ENCODE measurements around the gene CNTN5.

The CNTN5 gene

DNA sequence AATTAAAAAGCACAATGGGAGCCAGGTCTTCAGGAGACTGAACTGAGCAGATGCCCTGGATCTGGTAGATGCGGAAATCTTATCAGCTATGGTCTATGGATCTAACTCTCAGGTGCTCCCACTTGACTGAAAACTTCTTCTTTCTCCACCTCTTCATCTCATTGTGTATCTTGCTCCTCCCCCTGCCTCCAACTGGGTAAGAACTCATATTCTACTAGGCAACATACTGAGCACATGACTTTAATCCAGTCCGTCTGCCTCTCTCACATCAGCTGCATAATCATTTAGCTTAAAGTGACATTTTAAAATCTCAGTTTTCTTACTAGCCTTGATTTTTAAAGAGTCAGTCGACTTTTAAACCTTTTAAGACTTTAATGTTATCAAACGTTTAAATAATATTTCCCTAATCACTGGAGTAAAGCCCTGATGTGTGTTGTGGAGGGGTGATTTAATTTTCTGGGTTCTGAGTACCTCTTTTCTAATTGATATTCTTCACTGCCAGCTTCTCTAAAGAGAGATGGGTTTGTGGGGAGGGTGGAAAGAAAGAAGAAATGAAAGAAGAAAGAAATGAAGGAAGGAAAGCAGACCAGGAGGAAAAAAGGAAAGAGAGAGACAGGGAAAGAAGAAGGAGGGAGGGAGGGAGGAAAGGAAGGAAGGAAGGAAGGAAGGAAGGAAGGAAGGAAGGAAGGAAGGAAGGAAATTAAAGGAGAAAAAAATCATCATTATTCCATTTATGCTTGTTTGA, 1073.5 kb downstream of the CNTN5 start:
- DNase-seq (ENCODE audit: low spot score) = no peak

DNA sequence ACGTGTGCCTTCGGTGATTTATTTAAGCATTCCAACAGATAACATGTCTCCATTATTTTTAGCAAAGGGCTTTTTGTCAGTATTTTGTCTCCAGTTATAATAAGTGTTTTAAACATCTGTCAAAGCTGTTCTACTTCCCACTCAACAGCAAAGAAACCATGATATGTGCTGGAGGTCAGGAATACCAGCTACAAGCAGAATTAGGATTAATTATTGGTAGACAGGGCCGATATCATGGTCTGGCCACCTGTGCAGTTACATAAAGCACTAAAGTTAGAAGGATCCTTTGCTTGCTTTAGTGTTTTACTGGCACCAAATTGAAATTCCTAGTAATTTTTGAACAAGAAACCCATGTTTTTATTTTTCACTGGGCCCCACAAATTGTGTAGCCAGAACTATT, 1075.1 kb downstream of the CNTN5 start:
- DNase-seq (ENCODE audit: low spot score) = no peak

DNA sequence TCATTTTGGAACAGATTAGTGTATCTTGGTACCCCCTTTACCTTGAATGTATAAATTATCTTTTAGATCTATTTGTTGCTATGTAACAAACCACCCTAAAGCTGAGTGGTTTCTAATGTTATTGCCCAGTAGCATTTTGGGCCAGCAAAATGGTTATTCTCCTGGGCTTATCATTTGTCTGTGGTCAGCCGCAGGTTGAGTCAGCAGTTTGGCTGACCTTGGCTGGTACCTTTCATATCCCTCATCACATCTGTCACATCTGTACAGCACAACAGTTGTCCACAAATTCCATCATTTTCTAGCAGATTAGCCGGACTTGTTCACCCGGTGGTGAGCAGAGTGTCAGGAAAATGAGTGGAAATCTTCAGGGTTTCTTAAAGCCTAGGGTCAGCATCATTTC, 1077.8 kb downstream of the CNTN5 start:
- no peak for DNase-seq (ENCODE audit: low spot score)

DNA sequence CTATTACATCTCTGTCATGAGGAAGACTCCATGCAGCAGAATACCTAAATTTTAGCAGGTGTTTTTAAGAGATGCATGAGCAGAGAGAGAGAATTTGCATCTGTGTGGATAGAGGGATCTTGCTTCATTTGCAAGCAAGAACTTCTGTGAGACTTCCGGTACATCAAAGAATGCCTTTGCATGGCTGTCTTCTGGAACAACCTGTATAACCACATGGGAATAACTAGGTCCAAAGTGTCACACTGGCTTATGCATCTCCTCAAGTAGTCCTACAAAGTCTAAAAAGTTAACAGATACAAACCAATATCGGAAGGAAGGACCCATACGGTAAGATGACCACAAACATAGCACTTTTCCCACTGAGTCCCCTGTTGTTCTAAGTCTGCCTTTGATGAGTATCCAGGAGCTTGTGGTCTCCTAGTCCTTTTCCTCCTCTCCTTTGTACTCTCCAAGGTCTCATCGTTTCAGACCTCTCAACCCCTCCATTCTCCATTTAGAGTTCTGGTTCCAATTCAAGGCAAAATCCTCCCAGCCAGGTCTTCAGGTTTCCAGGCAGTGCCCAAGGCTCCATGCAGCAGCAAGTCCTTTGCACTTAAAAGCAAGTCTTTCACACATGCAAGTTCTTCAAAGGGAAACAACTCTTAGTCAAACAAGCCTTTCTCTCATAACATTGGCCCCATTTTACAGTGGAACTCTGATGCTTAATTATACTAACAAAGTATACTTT, 1084.7 kb downstream of the CNTN5 start:
- DNase-seq (ENCODE audit: low spot score) = no peak

DNA sequence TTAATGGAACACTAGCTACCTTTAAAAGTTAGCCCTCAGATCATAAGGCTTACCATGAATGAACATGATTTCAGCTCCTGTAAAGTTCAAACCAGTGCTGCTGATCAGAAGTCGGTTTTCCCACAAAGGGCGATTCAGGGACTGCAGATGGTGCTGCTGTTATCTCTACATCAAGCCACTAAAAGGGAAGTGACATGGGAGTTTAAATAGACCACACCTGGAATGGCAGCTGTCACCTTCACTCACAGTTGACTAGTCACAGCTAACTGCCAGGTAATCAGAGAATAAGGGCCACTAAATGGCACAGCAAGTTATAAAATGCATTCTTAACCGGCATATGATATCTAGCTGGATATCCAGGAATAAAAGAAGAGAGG, 1085.2 kb downstream of the CNTN5 start:
- no peak for DNase-seq (ENCODE audit: low spot score)

DNA sequence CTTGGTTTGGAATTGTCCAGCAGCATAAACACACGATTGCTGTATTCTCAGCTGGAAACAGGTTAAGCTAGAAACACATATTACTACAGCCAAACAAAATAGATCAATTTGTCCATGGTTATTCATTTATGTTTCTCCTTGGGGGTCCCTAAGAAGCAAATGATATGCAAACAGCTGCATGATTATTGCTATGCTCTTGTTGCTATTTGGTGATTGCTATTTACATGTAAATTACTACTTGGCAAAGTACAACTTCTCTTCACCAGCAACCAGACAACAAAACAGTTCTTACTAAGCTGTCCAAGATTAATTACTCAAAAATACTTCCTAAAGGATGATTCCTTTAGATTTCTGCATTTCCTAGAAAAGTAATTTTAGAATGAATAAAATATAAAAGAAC, 1098.4 kb downstream of the CNTN5 start:
- no peak for DNase-seq (ENCODE audit: low spot score)

DNA sequence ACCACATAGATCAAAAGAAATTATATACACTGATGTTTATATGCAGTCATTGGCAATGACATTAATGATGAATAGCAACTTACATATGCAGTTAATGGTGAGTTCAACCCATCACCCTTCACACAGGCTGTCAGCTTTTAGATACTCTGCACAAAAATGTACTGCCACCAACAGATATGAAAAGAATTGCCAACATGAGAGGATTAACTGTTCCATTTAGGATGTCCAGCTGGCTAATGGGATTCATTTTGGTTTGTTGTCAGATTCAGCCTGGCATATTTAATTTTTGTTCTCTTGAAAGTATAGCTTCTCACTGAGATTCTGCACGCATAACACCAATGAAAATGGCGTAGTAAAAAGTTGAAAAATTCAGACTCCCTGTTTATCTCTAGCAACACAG, 1112.4 kb downstream of the CNTN5 start:
- no peak for DNase-seq (ENCODE audit: low spot score)

DNA sequence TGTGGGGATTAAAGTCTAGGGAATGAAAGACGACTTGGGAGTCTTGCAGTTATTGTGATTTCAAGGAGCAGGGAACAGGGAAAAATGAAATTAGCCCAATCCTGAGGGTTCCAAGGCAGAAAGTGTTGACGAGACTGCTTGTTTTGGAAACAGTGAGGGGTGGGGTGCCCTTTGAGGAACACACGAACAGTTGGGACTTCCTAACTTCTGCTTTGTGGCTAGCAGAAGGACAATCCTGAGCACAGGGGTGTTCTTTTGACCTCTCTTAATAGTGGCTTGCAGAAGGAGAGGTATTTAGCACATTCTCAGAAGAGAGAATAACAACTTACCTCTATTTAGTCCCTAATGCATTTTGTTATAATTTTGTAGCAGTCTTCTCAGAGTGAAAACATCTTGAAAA, 1120.5 kb downstream of the CNTN5 start:
- DNase-seq (ENCODE audit: low spot score) = no peak

DNA sequence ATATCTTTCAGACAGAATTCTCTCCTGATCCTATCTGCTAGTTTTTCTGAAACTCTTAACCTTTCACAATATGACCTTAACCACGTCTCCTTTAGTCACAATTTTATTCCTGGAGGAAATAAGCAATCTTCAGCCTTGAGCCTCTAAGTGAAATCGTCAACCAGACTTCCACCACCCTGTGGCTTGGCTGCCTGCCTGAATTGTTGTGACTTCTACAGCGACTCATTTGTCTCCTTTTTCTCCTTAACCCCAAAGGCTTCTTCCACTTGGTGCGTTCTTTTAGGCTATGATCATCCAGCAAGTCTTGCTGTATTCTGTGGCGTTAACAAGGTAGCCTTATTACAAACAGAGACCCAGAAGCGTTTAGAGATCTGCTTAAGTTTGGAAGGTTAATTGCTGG, 1131.2 kb downstream of the CNTN5 start:
- no peak for DNase-seq (ENCODE audit: low spot score)

DNA sequence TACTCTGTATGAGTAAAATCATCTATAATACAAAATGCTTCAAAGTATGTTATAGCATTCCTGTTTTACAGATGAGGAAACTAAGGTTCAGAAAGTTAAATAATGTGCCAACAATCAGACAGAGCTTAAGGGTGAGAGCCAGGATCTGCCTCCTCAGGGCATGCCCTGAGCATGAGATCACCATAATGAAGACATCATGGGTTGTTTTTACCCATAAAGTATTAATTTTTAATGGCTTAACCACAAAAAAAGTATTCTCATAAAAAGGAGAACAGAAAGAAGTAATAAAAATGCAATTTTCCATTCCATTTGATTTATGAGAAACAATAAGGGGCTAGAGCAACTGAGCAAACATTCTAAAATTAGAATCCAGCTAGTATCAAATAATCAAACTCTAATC, 1132.0 kb downstream of the CNTN5 start:
- DNase-seq (ENCODE audit: low spot score) = no peak

DNA sequence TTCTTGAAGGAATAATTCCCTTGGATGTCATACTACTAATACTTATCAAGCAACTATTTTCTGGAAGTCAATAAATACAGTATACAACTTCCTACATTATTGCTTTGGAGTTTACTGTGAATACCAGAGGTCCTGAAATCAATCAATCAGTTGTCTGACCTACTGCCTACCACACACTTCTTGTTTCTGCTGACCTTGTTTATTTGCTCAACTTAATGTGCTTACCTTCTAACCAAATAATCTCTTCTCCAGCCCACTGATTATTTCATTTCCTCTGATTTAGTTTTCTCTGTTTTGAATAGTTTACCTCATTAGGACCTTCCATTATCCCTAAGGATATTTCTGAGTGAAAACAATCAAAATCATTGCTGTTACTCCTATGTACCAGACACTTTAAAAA, 1142.7 kb downstream of the CNTN5 start:
- DNase-seq (ENCODE audit: low spot score) = no peak

DNA sequence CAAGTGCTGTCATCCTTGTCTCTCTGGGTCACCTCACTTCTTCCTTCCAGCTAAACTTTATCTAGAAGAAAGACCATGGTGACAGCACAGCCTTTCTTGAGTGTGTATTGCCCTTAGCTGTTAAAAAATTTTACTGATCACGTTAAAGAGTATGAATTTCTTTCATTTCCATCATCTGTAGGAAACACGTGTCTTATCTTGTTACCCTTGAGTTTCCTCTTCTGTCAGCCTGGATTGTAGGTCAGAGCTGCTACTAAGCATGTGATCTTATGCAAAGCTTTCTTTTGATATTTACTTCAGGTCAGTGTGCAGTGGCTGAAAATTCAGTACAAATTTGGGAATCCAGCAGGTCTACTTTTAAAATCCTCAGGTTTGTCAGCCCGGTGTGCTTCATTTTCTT, 1154.1 kb downstream of the CNTN5 start:
- no peak for DNase-seq (ENCODE audit: low spot score)

DNA sequence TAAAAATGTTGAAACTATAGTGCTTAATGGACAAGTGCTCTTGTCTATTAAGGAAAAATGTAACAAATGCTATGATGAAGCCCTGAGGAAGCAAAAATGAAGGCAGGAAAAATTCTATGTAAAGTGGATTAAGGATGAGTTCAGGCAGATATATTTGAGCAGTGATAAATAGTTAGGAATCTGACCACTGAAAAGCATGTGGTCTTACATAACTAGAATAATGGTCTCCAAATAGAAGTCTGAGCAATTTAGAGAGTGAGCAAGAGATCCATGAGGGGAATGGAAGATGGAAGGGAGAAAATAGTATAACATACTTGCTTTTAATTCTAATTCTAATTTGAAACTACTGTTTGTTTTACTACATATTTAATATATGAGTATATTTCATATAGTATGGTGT, 1155.7 kb downstream of the CNTN5 start:
- no peak for DNase-seq (ENCODE audit: low spot score)

DNA sequence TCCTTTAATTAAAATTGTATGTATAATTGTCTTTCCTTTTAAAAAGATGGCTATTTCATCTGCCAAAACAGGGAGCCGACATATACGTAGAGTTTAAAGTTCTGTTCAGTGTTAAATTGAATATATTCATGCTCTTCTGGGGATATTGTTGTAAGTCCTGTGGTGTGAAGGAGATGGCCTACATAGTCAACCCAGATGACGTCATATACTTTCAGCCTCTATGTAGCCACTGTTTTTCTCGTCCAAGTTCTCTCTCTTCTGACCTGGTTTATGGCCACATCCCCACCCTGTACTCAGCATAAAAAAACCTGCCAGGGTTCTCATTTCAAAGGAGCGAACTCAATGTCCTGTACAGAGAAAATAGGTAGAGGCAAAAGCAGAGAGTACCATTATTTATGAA, 1156.9 kb downstream of the CNTN5 start:
- DNase-seq (ENCODE audit: low spot score) = no peak

DNA sequence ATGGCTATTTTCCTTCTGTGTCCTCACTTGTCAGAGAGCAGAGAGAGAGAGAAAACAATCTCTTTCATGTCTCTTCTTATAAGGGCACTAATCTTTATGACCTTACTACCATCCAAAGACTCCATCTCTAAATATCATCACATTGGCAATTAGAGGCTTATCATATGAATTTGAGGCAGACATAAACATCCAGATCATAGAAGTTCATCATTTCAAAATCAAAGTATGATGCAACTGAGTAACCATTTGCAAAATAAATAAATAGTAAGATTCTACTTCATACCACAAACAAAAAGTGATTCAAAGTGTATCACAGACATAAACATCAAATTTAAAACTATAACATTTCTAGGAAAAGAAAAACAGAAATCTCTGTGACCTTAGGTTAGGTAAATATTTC, 1161.6 kb downstream of the CNTN5 start:
- no peak for DNase-seq (ENCODE audit: low spot score)

DNA sequence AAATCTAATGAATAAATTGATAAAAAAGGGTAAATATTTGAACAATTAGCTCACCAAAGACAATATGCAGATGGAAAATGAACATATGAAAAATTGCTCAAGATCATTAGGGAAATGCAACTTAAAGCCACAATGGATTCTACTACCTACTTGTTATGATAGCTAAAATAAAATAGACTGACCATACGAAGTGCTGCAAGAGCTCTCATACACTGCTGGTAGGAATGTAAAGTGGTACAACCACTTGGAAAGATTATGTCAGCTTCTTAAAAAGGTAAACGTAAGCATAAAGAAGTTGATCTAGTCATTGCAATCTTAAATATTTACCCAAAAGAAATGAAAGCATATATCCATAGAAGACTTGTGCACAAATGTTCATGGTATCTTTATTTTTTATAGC, 1162.2 kb downstream of the CNTN5 start:
- no peak for DNase-seq (ENCODE audit: low spot score)

DNA sequence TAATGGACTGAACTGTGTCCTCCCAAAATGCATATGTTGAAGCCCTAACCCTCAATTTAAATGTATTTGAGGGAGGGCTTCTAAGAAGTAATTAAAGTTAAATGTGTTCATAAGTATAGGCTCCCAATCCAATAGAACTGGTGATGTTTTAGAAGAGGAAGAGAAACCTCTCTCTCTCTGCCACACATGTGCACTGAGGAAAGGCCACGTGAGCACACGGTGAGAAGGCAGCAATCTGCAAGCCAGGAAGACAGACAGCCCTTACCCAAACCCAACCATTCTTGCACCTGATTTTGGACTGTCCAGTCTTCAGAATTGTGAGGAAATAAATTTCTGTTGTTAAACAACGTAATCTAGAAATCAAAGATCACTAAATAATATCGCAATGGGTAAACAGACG, 1164.8 kb downstream of the CNTN5 start:
- no peak for DNase-seq (ENCODE audit: low spot score)

DNA sequence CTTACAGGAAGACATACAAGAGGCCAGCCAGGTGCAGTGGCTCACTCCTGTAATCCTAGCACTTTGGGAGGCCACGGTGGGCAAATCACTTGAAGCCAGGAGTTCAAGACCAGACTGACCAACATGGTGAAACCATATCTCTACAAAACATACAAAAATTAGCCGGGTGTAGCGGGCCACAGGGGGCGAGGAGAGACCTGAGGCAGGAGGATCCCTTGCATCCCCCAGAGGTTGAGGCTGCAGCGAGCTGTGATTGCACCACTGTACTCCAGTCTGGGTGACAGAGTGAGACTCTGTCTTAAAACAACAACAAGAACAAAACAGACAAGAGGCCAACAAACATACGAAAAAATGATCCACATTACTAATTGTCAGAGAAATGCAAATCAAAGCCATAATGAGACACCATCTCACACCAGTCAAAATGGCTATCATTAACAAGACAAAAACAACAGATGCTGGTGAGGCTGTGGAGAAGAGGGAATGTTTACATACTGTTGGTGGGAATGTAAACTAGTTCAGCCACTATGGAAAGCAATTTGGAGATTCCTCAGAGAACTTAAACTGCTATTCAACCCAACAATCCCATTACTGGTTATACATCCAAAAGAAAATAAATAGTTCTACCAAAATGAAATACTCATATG, 1167.5 kb downstream of the CNTN5 start:
- DNase-seq (ENCODE audit: low spot score) = no peak

DNA sequence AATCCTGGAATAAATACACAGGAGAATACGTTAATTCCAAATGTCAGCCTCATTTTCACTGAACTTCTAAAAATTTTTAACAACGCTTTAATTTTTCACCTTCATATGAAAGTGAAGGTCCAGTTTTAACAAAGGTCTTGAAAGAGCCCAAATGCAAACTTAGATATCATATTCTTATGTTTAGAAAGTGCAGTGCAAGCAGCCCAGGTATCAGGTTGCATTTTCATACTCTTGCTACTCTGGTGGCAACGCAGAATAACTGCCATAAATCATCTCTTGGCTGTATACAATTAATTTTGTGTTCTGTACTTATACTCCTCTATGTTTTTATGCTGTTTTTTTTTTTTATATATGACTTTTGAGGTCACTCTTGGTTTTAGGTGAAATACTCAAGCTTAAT, 1169.6 kb downstream of the CNTN5 start:
- DNase-seq (ENCODE audit: low spot score) = no peak

DNA sequence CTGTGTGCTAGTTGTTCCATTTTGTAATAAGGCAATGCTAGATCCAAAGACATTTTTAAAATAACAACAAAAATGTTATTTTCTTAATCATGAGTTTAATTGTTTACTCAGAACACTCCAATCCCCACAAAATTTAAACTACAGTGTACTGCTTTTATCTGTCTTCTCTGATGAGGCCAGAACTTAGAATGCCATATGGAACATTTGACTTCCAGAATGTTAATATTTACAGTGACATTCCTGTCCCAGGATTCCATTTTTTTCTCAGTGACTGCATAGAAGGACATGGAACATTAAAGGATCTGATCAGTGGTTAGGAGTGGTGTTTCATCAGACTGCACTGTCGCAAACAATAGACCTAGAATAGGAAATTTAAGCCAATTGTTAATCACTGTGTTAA, 1171.4 kb downstream of the CNTN5 start:
- no peak for DNase-seq (ENCODE audit: low spot score)

DNA sequence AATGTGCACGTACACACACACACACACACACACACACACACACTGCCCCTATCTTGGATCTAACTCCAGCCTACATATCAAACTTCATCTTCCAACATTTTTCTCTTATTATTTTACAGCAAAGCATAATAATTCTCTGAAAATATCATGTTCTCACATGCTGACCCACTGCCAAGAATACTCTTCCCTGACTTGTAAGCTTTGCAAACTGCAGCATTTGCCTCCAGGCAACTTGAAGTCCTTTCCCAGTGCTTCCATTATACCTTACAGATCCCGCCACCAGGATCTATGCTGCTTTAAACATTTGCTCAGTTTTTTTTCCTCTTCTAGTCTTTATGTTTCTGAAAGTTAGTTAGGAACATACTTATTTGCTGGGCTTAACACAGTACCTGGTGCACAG, 1183.0 kb downstream of the CNTN5 start:
- DNase-seq (ENCODE audit: low spot score) = no peak

DNA sequence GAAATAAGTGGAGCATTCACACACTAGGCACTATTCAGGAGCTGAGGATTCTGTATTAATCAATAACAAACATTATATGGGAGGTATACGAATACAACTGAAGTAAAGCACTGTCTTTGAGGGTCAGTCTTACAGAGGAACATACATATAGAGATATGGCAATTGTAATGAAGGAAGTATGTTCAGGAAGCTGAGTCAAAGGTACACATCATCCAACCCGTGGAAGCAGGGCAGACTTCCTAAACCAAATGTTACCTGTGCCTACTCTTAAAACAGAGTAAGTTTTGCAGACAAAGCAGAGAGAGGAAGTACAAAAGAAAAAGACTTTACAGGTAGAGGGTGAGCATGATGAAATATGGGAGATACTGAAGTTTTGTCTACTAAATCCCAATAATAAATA, 1185.2 kb downstream of the CNTN5 start:
- DNase-seq (ENCODE audit: low spot score) = no peak

DNA sequence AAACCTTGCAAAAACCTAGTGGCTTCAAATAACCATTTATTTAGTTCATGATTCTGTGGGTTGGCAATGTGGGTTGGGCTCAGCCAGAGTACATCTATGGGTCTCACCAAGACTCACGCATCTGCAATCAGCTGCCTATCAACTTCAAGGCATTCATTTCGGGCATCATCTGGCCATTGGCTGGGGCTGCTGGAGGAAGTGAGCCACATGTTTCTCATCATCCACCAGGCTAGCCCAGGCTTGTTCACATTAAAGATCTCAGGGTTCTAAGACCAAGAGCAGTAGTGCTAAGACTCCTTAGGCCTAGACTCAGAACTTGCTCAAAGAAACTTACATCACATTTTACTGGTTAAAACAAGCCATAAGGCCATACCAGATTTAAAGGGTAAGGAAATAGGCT, 1187.5 kb downstream of the CNTN5 start:
- no peak for DNase-seq (ENCODE audit: low spot score)

DNA sequence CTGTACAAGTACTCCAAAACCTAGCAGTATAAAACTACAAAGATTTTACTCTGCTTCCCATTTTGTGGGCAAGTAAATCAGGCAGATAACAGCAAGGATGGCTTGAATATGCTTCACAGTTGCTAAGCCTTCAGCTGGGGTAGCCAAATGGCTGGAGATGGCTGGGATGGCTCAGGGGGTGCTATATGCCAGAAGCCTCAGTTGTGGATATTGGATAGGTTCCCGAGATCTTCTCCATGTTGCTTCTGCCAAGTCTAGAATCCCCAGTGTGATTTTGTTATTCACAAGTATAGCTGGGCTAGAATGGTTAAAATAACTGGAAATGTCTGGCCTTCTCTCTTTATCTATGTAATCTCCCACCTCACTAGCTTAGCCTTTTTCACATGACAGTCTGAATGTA, 1194.0 kb downstream of the CNTN5 start:
- no peak for DNase-seq (ENCODE audit: low spot score)
